NK-92 (cell line): ENCODE measurements around the gene EXPH5.

Source experiments
- DNase-seq: peaks from one replicate; lab custom pipeline; 2025; ENCODE audit not compliant: unreplicated experiment; lab: John Stamatoyannopoulos, UW

Gene EXPH5

DNA sequence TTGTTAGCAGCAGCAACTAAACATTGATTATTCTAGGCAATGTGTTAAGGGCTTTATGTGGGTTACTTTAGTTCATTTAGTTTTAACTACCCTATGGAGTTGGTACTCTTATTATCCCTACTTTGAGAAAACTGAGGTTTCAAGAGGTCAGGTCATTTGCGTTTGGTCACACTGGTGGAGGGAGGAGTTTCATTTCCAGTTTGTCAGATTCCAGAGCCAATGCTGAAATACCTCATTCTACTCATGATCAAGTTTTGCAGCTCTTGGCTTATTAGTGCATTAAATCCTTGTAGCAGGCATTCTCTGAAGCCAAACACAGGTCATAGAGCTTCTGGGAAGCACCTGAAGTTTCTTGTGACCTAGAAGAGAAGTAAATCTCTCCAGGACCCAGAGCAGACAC lies 71.2 kb downstream of the EXPH5 start:
- DNase-seq: no peak

DNA sequence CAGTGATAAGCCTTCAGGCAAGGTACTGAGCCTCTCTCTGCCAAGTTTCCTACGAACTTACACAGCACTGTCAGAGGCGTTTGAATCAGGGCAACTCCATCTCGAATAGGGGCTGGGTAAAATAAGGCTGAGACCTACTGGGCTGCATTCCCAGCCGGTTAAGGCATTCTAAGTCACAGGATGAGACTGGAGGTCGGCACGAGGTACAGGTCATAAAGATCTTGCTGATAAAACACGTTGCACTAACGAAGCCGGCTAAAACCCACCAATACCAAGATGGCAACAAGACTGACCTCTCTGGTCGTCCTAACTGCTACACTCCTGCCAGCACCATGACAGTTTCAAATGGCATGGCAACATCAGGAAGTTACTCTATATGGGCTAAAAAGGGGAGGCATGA lies 75.0 kb downstream of the EXPH5 start:
- DNase-seq: no peak

DNA sequence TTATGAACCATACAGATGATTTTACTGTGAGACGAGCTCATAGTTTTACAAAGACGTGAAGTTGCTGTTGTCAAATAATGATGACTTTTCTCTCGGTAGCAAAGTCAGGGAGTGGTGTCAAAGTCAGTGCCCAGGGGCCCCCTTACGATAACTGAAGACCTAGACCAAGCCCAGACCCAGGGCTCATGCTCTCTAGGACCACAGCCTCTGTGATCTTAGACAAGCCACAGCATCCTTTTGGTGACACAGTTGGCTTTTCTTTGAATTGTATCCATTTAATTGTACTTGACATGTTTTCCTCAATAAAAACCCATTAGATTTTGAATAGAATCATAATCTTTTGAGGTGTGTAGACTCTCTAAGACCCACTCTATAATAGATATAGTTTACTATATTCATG lies 77.4 kb downstream of the EXPH5 start:
- DNase-seq: no peak

DNA sequence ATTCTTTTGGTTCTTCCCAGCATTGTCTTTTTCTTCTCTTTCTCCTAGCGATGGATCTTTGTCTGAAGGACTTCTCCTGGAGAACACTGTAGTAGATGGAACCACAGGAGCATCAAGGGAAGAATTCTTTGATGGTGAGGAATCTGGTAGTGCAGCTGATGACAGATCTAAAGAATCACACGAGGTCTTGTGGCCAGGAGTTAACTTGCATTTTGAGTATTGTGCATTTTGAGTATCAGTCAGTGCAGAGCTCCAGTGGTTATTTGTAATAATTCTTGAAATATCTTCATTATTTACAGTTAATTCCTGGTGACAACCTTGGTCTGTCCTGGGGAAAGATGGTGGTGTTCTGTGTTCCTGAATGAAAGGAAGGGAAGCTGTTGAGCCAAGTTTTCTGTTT lies 80.9 kb downstream of the EXPH5 start:
- DNase-seq: no peak

DNA sequence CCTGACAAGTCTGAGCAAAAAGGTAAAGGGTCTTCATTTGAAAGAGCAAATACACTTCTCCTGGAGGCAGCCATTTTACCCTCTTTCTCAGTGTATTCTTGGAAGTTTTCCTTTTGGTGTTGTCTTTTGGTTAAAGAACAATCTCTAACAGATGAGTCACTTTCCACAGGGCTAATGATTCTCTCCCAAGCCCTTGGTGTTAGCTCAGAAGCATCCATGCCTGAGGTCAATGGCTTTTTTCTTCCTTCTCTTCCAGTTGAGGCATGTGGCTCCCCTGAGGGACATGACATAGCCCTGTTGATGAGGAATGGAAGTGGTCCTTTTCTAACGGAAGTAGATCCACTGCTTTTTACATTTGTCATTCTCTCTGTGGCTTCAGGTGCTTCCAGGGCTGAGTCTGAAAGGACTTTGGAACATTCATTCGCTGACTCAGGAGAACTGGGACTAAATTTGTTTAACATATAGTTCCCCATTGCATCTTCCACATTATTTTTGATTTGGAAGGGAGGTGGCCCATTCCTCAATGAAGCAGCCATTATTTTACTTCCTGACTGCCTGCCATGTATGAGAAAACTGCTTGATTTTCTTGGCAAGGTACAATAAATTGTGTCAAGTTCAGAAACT lies 81.6 kb downstream of the EXPH5 start:
- DNase-seq: no peak

DNA sequence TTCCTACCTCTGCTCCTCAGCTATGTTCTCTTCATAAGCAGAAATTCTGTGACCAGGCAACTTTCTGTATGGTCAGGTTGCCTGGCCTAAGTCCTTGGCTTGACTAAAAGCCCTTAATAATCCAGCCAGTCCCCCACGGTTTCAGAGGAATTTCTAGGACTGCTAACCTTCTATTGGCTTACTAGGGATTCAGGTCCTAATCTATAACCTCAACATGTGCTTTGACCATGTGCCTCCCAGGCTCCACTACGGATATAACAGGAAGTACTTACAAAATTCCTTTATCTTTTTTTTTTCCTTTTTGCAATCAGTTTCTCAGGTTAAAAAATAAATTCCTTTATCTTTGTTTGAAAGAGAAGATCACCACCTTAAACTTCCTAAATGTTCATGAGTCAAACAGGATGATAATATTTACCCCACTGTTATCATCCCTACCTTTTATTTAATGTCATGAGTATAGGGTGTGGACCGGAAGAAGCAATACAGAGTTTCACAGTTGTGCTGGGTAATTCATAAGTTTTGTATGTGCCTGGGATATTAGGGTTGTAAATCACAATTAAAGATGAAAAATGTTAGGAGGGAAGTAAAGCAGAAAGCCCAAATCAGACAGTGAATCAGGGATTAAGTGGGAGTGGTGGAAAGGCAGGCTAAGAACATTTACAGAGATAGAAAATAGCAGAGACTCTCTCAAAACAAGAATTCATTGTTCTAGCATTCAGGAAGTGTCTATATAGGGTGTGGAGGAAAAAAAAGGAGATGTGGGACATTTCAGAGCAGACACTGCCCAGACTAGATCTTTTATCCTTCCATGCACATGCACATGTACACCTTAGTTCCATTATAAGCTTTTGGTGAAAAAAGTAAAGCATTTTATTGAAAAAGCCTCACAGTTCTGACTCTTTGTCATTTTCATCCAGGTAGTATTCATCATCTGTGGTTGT lies 84.6 kb downstream of the EXPH5 start:
- DNase-seq: no peak

DNA sequence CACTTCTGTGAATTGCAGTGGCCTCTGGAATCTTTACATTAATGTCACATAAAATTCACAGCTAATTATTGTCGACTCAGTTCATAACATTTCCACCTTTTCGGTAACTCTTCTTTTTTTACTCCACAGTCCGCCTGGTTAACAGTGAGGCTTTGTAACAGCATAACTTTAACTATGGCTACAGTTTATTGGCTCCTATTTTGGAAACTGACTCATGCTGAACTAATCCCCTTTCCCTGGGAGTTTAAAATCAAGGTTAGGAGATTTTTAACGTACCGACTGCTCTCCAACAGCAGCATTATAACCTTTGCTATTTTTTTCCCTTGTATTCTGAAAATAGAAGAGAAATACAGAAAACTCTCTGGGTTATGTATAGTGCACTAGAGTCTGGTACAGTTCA lies 92.2 kb downstream of the EXPH5 start:
- no peak for DNase-seq

DNA sequence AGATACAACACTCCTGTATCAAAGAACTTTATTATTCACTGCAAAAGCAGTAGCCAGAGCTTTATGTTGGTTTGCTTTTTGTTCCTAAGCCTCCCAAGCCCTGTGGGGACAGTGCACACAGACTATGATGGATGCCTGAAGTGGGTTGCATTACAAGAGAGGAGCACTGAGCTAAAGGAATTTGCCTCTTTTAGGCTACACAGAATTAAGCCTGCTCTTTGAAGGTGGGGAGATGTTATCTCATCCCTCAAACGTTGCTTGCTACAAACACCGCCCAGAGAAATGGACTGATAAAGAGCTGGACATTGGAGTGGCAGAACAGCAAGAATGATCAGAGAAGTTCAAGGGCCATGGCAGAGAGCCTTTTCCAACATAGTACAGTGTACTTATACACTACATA lies 92.8 kb downstream of the EXPH5 start:
- no peak for DNase-seq

DNA sequence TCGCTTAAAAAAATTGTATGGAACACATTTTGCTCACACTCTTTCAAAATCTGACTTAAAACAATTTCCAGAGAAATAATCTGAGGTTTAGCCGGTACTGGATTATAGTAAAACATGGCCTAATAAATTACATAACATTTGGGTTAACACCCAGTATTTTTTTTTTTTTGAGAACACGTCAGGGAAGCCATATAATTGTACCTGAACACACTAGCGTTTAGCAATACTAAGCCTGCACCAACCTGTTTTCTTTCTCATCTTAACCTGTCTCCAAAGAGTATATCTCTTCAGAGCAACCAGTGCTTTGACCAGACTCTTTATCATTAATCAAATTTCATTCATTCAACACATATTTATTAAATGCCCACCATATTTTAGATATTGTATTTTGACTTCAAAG lies 93.4 kb downstream of the EXPH5 start:
- no peak for DNase-seq

DNA sequence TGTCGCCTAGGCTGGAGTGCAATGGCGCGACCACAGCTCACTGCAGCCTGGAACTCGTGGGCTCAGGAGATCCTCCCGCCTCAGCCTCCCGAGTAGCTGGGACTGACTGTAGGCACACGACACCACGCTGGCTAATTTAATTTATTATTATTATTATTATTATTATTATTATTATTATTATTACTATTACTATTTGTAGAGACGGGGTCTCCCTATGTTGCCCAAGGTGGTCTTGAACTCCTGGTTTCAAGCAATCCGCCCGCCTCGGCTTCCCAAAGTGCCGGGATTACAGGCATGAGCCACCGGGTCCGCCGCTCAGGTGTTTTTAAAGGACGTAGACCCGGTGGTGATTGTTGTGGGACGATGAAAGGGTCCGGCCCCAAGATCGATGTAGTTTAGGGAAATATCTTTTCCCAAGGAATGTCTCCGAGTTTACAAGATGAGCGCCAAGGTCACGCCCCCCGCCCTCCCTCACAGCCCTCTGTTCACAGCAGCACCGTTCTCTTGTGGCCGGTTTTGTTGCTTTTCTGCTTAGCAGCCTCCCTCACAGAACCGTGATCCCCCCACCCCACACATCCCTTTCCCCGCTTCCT lies 94.7 kb downstream of the EXPH5 start:
- no peak for DNase-seq

DNA sequence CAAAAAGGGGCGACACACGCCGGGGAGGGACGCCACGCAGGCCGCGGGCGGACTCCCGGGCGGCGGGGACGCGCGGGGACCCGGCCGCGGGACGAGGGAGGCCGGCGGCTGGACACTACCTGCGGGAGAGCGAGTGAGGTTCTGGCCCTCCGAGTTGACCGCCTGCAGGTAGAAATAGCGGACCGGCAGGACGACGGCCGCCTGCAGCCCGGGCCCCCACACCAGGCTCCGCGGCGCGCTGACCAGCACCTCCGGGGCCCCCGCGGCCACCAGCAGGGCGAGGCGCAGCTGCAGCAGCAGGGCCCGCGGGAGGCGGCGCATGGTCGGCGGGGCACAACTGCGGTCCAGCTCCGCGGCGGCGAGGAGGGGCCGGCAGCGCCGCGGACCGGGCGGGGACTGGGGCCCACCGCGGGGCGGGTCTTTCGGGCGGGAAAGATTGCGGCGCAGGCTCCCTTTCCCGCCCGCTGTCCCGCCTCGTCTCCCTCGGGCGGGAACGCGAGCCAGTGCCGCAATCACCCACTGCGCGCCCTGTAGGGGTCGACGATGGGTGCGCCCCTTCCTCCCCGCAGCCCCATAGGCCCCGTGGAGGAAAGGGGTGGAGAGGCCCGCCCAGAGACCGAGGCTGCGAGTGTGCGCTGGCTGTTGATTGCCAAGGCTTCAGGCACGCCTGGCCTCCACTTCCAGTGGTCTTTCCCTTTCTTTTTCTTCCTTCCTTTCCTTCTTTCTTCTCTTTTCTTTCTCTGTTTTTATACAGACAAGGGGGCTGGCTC lies 95.3 kb downstream of the EXPH5 start, which contains the start of gene POGLUT3:
Gene POGLUT3, minus strand, starts transcription at position 339 of the 770 bp plus-strand sequence. Its CDS starts 18 bp downstream, at position 321.
- no peak for DNase-seq

DNA sequence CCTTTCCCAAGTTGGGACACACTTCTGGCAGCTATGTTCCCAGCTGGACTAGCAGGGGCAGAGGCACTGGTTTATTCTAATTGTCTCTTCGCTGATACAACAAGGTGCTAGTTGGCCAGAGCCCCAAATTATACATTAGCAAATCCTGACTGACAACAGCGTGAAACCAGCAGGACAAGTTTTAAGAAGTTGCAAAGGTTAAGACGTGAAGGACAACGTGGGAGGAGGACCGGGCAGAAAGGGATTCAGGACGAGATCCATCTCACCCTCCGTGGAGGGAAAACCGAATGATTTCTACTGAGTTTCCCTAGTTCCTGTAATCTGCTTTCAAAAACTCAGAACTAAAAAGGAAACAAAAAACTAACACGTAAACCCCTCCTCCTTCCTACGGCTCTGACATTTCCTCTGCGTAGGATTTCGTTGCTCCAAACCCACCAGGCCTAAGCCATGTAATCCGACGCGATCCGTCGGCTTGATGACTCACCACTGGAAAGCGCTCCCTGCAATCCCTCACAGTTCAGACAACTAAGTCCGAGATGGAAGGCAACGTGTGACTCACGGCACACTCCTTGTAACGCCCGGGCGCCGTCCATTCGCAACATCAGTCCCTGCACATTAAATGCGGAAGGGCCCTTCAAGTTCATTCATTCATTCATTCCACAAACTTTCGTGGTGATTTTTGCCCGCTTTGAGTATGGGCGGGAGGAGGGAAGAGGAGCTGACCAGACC lies 96.1 kb downstream of the EXPH5 start:
- DNase-seq: no peak

DNA sequence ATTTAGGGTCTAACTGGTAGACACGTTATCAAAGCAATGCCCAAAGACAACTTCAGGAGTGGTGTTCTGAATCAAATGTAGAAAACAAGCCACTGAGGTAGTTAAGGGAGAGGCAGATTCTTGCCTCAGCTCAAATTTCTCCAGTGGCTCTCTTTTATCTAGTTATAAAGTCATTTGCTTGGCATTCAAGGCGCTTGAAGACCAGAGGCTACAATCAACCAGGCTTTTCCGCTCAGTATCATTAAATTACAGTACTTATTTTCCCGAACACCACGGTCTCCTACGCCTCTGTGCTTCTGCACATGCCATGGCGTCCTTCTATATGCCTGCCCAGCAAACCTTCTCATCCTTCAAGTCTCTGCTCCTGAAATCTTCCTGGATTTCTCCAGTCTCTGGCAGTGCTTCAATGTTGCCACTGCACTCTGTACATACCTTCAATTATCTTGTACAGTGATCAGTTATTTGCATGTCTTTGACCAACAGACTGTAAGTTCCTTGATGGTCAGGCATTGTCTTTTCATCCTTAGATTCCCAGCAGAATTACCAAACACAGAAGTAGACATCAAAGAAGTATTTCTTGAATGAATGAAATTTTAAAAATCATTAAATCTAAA lies 96.8 kb downstream of the EXPH5 start:
- DNase-seq: no peak

DNA sequence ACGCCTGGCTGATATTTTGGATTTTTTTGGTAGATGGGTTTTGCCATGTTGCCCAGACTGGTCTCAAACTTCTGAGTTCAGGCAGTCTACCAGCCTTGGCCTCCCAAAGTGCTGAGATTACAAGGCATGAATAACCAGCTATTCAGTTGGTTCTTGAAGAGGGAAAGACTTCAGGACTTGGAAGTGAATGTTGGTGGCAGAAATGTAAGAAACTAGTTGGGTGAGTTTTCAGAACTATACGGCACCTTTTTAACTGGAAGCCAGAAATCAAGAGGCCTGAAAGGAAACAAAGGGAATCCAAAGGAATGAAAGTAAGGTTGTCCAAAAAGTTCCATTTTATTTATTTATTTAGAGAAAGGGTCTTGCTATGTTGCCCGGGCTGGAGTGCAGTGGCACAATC lies 98.2 kb downstream of the EXPH5 start:
- no peak for DNase-seq

DNA sequence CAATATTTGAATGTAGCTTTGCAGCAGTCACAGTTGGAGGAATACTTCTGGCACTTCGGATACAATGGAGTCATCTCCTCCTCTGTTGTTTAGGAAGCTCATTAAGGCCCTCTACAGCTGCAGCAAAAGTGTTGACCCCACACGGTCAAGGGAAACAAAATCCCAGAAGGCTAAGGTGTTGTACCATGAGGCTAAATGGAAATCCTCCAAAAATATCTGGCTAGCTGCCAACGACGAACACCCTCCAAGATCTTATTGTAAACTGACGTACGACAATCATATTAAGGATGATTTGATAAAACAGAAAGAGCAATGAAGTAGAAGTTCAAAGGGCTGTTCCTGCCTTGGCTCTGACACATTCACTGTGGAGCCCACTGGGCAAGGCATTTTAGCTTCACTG lies 99.4 kb downstream of the EXPH5 start:
- no peak for DNase-seq

DNA sequence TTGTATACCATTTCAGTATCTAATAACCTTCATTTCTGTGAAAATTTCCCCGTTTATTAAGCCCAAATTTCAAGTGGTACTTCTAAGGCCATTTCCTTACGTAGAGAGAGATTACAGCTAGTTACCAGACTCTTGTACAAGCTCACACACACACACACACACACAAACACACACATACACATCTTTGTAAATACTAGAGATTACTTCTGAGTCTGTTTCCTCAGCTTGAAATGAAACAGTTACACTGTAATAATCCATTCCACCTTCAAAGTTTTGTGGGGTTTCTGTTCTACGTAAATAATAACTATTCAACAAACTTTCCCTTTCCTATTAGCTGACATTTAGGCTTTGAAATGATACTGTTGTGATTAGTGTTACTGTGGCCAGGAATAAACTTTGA lies 101.6 kb downstream of the EXPH5 start:
- DNase-seq: no peak

DNA sequence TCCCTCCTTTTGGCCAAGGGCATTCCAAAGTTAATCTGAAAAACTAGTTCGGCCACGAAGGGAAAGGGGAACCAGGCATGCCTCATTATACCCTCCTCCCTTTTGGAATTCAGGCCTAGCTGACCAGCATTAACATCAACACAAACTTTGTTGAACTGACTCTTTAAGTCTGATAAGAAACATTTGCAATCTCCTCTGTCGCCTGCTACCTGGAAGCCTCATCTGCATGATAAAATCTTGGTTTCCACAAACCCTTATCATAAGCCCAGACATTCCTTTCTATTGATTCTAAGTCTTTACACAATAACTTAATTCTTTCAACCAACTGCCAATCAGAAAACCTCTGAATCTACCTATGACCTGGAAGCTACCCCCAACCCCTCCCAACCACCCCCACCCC lies 106.7 kb downstream of the EXPH5 start:
- DNase-seq: no peak

DNA sequence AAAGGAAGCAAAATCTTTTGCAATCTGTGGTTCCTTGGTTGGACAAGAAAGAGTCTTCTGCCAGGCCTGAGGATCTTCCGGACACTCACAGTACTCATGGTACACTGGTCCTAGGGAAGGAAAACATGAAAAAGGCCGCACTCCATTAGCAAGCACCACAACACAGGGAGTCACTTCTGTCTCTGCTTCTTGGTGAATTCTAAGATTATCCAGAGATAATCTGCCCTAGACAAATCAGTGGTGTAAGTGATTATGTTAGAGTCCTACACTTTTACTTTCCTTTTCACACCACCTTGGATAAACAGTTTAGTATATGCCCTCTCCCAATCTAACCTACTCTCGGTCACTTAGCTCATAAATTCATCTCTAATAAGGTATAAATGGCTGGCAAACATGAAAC lies 107.2 kb downstream of the EXPH5 start:
- DNase-seq: no peak

DNA sequence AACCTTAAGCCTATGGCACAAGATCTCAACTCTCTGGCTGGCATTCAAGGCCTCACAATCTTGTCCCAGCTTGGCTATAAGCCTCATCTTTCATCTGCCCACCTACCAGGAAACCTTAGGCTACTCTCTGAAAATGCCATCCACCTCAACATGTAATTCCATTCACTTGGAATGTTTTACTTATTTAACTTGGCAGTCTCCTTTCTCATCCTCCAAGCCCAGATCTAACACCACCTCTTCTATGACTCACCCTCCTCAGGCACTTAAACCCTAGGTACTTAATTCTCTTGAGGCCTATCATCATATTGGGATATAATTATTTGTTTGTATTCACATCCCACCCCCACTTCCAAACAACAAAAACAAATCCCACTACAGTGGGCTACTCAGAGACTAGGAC lies 110.4 kb downstream of the EXPH5 start:
- no peak for DNase-seq
